OCI-LY7 (cell line): ENCODE data around the gene ACAP3. TPM values are rescaled to one million over a fixed set of nuclear protein-coding genes. Genes with fewer than 3 reads are reported as not detected.

Experiments used
- BruUV-seq: library from RNA; stranded (reverse); fragments of 400-500 nt; replicated peaks from 2 replicates; lab custom pipeline; 2021; lab: Mats Ljungman, UMichigan
- CTCF ChIA-PET: fragments of 300-600 bp; sonication (Branson Sonifier 250); formaldehyde crosslinking; loops from one replicate; lab custom pipeline; 2022; ENCODE audit warnings: antibody characterized with exemption; ENCODE audit not compliant: unreplicated experiment; lab: Charles Lee
- POLR2A ChIA-PET: fragments of 300-600 bp; sonication (Branson Sonifier 250); formaldehyde crosslinking; loops from one replicate; lab custom pipeline; 2022; ENCODE audit warnings: antibody characterized with exemption; lab: Charles Lee
- DNase-seq: peaks from one replicate; pipeline ENCODE4 v3.0.0-alpha.2; 2015; ENCODE audit warnings: low spot score
- H2AFZ ChIP-seq: fragments of 200-600 bp; sonication (generic), shearing (Covaris generic); 2 replicates; pipeline ENCODE4 v1.6.1; 2014; ENCODE audit warnings: mild to moderate bottlenecking, antibody characterized with exemption, low read length, moderate library complexity
- H3K27ac ChIP-seq: fragments of 200-600 bp; sonication (generic); 2 replicates; pipeline ENCODE4 v1.5.1; 2014; ENCODE audit warnings: mixed run types, low read depth, mild to moderate bottlenecking, moderate library complexity, low read length, inconsistent platforms; ENCODE audit not compliant: poor library complexity, severe bottlenecking
- H3K36me3 ChIP-seq: fragments of 200-600 bp; sonication (generic); 2 replicates; pipeline ENCODE4 v1.6.1; 2014; ENCODE audit warnings: mild to moderate bottlenecking, antibody characterized with exemption, low read length, moderate library complexity, mixed read lengths; ENCODE audit not compliant: insufficient read depth
- H3K4me1 ChIP-seq: fragments of 200-600 bp; sonication (generic); 2 replicates; pipeline ENCODE4 v1.5.1; 2014; ENCODE audit warnings: mild to moderate bottlenecking, low read length; ENCODE audit not compliant: insufficient read depth, poor library complexity, severe bottlenecking
- H3K4me2 ChIP-seq: fragments of 200-600 bp; sonication (generic); 2 replicates; pipeline ENCODE4 v1.6.1; 2014; ENCODE audit warnings: mild to moderate bottlenecking, low read length
- H3K4me3 ChIP-seq: fragments of 200-600 bp; sonication (generic); 2 replicates; pipeline ENCODE4 v1.5.1; 2014; ENCODE audit warnings: mild to moderate bottlenecking, low read depth, low read length; ENCODE audit not compliant: poor library complexity, severe bottlenecking
- H3K79me2 ChIP-seq: fragments of 200-600 bp; sonication (generic); 2 replicates; pipeline ENCODE4 v1.6.1; 2016; ENCODE audit warnings: low read depth, mild to moderate bottlenecking, low read length, moderate library complexity, mixed read lengths; ENCODE audit not compliant: insufficient read depth
- H3K9me2 ChIP-seq: fragments of 200-600 bp; sonication (generic); 2 replicates; pipeline ENCODE4 v1.6.1; 2016; ENCODE audit warnings: mild to moderate bottlenecking, low read length, mixed read lengths; ENCODE audit not compliant: insufficient read depth
- H3K9me3 ChIP-seq: fragments of 200-600 bp; sonication (generic); 2 replicates; pipeline ENCODE4 v1.6.1; 2014; ENCODE audit warnings: mild to moderate bottlenecking, mixed run types, low read length, mixed read lengths
- H4K20me1 ChIP-seq: fragments of 200-600 bp; sonication (generic); 2 replicates; pipeline ENCODE4 v1.6.1; 2014; ENCODE audit warnings: mild to moderate bottlenecking, antibody characterized with exemption, low read length, moderate library complexity, mixed read lengths; ENCODE audit not compliant: insufficient read depth
- CTCF ChIP-seq: fragments of 200-600 bp; sonication (generic); conservative IDR thresholded peaks from 2 replicates; pipeline ENCODE4 v1.5.1; 2014; ENCODE audit warnings: mild to moderate bottlenecking, antibody characterized with exemption, low read length, moderate library complexity, mixed read lengths
- EZH2phosphoT487 ChIP-seq: fragments of 200-600 bp; sonication (generic); IDR thresholded peaks from 2 replicates; pipeline ENCODE4 v1.6.1; 2018; ENCODE audit warnings: low read depth, borderline replicate concordance, mild to moderate bottlenecking, mixed run types, antibody characterized with exemption, low read length, moderate library complexity, mixed read lengths
- intact Hi-C: fragments of 100-400 bp; cut with micrococcal nuclease; formaldehyde crosslinking; loops from one replicate; pipeline ENCODE4 v1.10.0; 2022; ENCODE audit not compliant: unreplicated experiment
- total RNA-seq, 2 experiments: library from RNA; depleted of rRNA in 1 of 2; stranded (reverse); fragments of >200 nt in 1 of 2; shearing (Covaris generic) in 1 of 2; gene quantifications; 2 replicates each; pipeline ENCODE4 v1.2.3, GENCODE V29; 2014 to 2022

The ACAP3 gene
- total RNA-seq, 2 experiments from 2014 or later = 26.3 to 47.6 TPM

GRCh38 chr1:1281533-1282321, 26.0 kb downstream of the ACAP3 start:
- Histone ChIP-seq H3K9me2 (no peaks in the 10 kb centered on the region), H3K4me3 (no peak overlapping the region), H3K4me1 (no peaks in the 10 kb centered on the region), H3K9me3 (no peaks in the 10 kb centered on the region), H3K79me2 (no peaks in the 10 kb centered on the region), H3K36me3 (no peaks in the 10 kb centered on the region), H4K20me1 (no peaks in the 10 kb centered on the region), H3K4me2 (no peak overlapping the region), H2AFZ (no peak overlapping the region), H3K27ac (no peak overlapping the region)
- intact Hi-C loops = no loop called here
- no peak for TF ChIP-seq EZH2phosphoT487
- no peak for TF ChIP-seq CTCF
- ChIA-PET POLR2A (interaction anchor here (0.5 kb wide), 1 partner anchor 22 kb away, joined by 3 read pairs; no protein-coding TSS in a partner anchor), CTCF (no interaction called here)
- no TSS peak for BruUV-seq
- no peak for DNase-seq

GRCh38 chr1:1280782-1281481, 26.8 kb downstream of the ACAP3 start:
- POLR2A ChIA-PET = no interaction called here
- TF ChIP-seq CTCF = no peak
- no peak for TF ChIP-seq EZH2phosphoT487
- no peaks in the 10 kb centered on the region for H3K4me1 ChIP-seq
- no peak for DNase-seq
- no peak overlapping the region for H2AFZ ChIP-seq
- H3K27ac ChIP-seq = no peak overlapping the region
- no peaks in the 10 kb centered on the region for H3K79me2 ChIP-seq
- CTCF ChIA-PET = no interaction called here
- no TSS peak for BruUV-seq
- H3K4me3 ChIP-seq = no peak overlapping the region
- no peak overlapping the region for H3K4me2 ChIP-seq
- no peaks in the 10 kb centered on the region for H4K20me1 ChIP-seq
- intact Hi-C loops = no loop called here
- no peaks in the 10 kb centered on the region for H3K36me3 ChIP-seq
- H3K9me2 ChIP-seq = no peaks in the 10 kb centered on the region
- no peaks in the 10 kb centered on the region for H3K9me3 ChIP-seq

DNA sequence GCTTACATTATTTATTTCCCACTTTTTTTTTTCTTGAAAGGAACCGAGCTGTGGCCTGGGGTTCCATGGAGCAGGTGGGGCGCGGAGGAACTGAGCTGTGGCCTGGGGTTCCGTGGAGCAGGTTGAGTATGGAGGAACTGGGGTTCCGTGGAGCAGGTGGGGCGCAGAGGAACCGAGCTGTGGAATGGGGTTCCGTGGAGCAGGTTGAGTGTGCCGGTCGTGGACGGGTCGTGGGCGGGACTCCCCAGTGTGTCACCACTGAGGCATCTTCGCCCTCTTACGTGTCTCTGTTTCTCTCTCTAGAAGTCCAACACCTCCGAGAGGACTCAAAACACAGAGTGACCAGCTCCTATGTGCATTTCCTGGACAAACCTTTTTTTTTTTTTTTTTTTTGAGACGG, 28.7 kb downstream of the ACAP3 start:
- H3K4me3 ChIP-seq = no peak overlapping the region
- intact Hi-C loops = no loop called here
- H3K9me2 ChIP-seq = no peaks in the 10 kb centered on the region
- no peak for DNase-seq
- no peaks in the 10 kb centered on the region for H3K79me2 ChIP-seq
- H3K4me1 ChIP-seq = peaks cover 6% of the 10 kb centered on the region
- no peaks in the 10 kb centered on the region for H3K36me3 ChIP-seq
- no peak overlapping the region for H2AFZ ChIP-seq
- TF ChIP-seq EZH2phosphoT487 (no peak), CTCF (no peak)
- ChIA-PET CTCF (no interaction called here), POLR2A (interaction anchor here (0.6 kb wide), 1 partner anchor 136 kb away, joined by 3 read pairs; no protein-coding TSS in a partner anchor)
- no TSS peak for BruUV-seq
- no peak overlapping the region for H3K27ac ChIP-seq
- H3K9me3 ChIP-seq = no peaks in the 10 kb centered on the region
- H4K20me1 ChIP-seq = no peaks in the 10 kb centered on the region
- no peak overlapping the region for H3K4me2 ChIP-seq
